ENCODE results near the gene NOL4L. TPM values are rescaled to one million over a fixed set of nuclear protein-coding genes. Genes with fewer than 3 reads are reported as not detected.

Gene NOL4L
- total RNA-seq, 1 experiment from 2014 or later = 31.7 TPM

DNA sequence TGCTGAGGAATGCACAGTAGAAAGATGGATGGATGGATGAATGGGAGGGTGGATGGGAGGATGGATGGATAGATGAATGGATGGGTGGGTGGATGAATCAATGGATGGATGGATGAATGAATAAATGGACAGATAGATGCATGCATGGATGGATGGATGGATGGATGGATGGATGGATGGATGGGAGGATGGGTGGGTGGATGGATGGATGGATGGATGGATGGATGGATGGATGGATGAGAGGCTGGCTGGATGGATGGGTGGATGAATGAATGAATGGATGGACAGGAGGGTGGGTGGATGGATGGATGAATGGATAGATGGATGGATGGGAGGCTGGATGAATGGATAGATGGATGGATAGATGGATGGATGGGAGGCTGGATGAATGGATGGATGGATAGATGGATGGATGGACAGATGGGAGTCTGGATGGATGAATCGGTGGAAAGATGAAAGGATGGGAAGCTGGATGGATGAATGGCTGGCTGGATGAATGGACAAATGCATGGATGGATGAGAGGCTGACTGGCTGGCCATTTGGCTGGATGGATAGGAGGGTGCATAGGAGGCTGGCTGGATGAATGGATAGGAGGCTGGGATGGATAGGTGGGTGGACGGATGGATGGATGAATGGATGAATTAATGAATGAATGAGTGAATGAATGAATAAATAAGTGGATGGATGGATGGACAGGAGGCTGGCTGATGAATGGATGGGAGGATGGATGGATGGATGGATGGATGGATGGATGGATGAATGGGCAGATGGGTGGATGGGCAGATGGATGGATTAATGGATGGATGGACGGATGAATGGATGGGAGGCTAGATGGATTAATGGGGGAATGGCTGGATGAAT lies 28.3 kb upstream of the NOL4L start:
- WGBS (ENCODE audit: extremely low coverage, insufficient read length, low lambda C conversion rate) = 100% methylated on average over 1 of the region's 3 CpGs
- no peak overlapping the region for H3K4me2 ChIP-seq (ENCODE audit: insufficient read depth, insufficient read length, low read length)
- no peak overlapping the region for H2BK20ac ChIP-seq (ENCODE audit: low read depth, low read length, poor library complexity, severe bottlenecking)
- no peak overlapping the region for H2BK12ac ChIP-seq (ENCODE audit: insufficient read length, low read depth, low read length)
- no peak overlapping the region for H2BK15ac ChIP-seq (ENCODE audit: low read depth, low read length)
- no peak overlapping the region for H2AFZ ChIP-seq (ENCODE audit: low read length)
- no peak overlapping the region for H2BK5ac ChIP-seq (ENCODE audit: insufficient read length, low read length)
- H3K79me1 ChIP-seq (ENCODE audit: insufficient read depth, low read depth, low read length, poor library complexity, severe bottlenecking) = no peaks in the 10 kb centered on the region
- H3K4me1 ChIP-seq (ENCODE audit: insufficient read depth, low read length) = no peaks in the 10 kb centered on the region
- H3K18ac ChIP-seq (ENCODE audit: insufficient read length, low read depth, low read length) = no peak overlapping the region
- H2AK5ac ChIP-seq (ENCODE audit: insufficient read length, low read length) = no peak overlapping the region
- H3K14ac ChIP-seq (ENCODE audit: insufficient read depth, low read length) = no peak overlapping the region
- H4K8ac ChIP-seq (replicated peaks; ENCODE audit: insufficient read length, low read depth, low read length) = no peak overlapping the region
- Mint-ChIP-seq H3K4me1 (peaks cover 7 to 12% of the 10 kb centered on the region in 2 experiments), H3K27ac (no peak overlapping the region), H3K4me3 (no peak overlapping the region), H3K9me3 (no peaks in the 10 kb centered on the region), H3K27me3 (ENCODE audit: low read depth) (peaks cover 13% of the 10 kb centered on the region), H3K36me3 (ENCODE audit: insufficient read depth in 1 of 3, low read depth in 3 of 3) (no peaks in the 10 kb centered on the region)
- H2BK120ac ChIP-seq (ENCODE audit: low read depth, low read length, poor library complexity, severe bottlenecking) = no peak overlapping the region
- H3K56ac ChIP-seq (ENCODE audit: insufficient read length, low read depth, low read length) = no peak overlapping the region
- no peak overlapping the region for H3K4ac ChIP-seq (ENCODE audit: low read depth, low read length)
- no peaks in the 10 kb centered on the region for H3K9me3 ChIP-seq (ENCODE audit: control insufficient read depth, low read depth, low read length)
- no peak overlapping the region for H4K91ac ChIP-seq (ENCODE audit: insufficient read length, low read depth, low read length)
- no peaks in the 10 kb centered on the region for H3K23me2 ChIP-seq (ENCODE audit: insufficient read length, low read depth, low read length, poor library complexity, severe bottlenecking)
- peaks cover 2% of the 10 kb centered on the region for H4K20me1 ChIP-seq (ENCODE audit: control insufficient read depth, insufficient read depth, insufficient read length)
- H3K27ac ChIP-seq (ENCODE audit: insufficient read length, low read depth, low read length) = no peak overlapping the region
- no peak overlapping the region for H3K23ac ChIP-seq (ENCODE audit: insufficient read length, low read depth, low read length)
- no peak overlapping the region for H4K5ac ChIP-seq (ENCODE audit: insufficient read length, low read depth, low read length)
- TF ChIP-seq, protein P1, sequence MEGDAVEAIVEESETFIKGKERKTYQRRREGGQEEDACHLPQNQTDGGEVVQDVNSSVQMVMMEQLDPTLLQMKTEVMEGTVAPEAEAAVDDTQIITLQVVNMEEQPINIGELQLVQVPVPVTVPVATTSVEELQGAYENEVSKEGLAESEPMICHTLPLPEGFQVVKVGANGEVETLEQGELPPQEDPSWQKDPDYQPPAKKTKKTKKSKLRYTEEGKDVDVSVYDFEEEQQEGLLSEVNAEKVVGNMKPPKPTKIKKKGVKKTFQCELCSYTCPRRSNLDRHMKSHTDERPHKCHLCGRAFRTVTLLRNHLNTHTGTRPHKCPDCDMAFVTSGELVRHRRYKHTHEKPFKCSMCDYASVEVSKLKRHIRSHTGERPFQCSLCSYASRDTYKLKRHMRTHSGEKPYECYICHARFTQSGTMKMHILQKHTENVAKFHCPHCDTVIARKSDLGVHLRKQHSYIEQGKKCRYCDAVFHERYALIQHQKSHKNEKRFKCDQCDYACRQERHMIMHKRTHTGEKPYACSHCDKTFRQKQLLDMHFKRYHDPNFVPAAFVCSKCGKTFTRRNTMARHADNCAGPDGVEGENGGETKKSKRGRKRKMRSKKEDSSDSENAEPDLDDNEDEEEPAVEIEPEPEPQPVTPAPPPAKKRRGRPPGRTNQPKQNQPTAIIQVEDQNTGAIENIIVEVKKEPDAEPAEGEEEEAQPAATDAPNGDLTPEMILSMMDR (conservative IDR thresholded peaks at IDR 0.05) = no peak
- H3K9ac ChIP-seq (ENCODE audit: extremely low read depth, insufficient read length, low read length) = no peak overlapping the region
- H3K79me2 ChIP-seq (ENCODE audit: insufficient read depth, low read length) = no peaks in the 10 kb centered on the region
- no peaks in the 10 kb centered on the region for H3K27me3 ChIP-seq (ENCODE audit: insufficient read depth, low read length)
- H3T11ph ChIP-seq (ENCODE audit: low read length) = no peak overlapping the region
- DNase-seq = no peak
